H4 (cell line): ENCODE results near the gene AURKA. TPM values are rescaled to one million over a fixed set of nuclear protein-coding genes. Genes with fewer than 3 reads are reported as not detected.
"Not testable (repeated sequence)": the region's sequence is repeated elsewhere in the genome, so short reads cannot be mapped to it uniquely, and the experiment has no call there.

Experiments
- DNase-seq: peaks from one replicate; pipeline ENCODE4 v3.0.0-alpha.2; 2015; ENCODE audit warnings: low spot score
- total RNA-seq: library from RNA; depleted of rRNA; stranded (reverse); fragments of >200 nt; shearing (Covaris generic); gene quantifications from 2 replicates; pipeline ENCODE4 v1.2.3, GENCODE V29; 2014

AURKA gene
- total RNA-seq, 1 experiment from 2014 or later = 119 TPM

GRCh38 chr20:56359212-56360132 is 32.5 kb downstream of the AURKA start:
- peak; percentile 16 for DNase-seq

DNA sequence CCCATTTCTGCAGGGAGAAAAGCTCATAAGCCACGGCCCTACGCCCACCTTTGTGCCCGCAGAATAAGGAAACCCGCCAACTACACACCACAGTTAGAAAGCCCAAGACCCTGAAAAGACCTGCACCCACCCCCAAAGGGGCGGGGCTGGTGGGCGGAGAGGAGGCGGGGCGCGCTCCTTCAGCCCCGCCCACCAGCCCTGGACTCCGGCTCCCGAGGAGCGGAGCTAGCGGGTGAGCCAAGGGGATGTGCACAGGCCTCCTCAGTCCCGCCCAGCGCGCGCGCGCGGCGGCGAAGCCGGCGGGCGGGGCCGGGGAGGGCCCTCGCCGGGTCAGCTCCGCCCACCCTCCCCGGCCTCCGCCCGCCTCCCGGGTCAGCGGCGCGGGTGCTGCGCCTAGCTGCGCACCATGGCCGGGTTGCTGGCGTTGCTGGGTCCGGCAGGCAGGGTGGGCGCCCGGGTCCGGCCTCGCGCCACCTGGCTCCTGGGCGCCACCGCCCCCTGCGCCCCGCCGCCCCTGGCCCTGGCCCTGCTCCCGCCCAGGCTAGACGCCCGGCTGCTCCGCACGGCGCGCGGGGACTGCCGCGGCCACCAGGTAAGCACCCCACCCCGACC is 33.3 kb downstream of the AURKA start, which contains the start of gene FAM210B:
FAM210B (plus strand) TSS at position 375 of the 612 bp plus-strand sequence; CDS start at position 407, 32 bp downstream.
- DNase-seq = peak; percentile 71

- no peak for DNase-seq
Observed at GRCh38 chr20:56358070-56358469, 33.9 kb downstream of the AURKA start.

GRCh38 chr20:56353356-56353755 is 38.7 kb downstream of the AURKA start:
- DNase-seq = no peak

- DNase-seq = no peak
Observed at GRCh38 chr20:56352345-56353055, 39.5 kb downstream of the AURKA start.

- DNase-seq = no peak
Observed at GRCh38 chr20:56350842-56351241, 41.2 kb downstream of the AURKA start.

GRCh38 chr20:56348746-56349145 is 43.3 kb downstream of the AURKA start:
- no peak for DNase-seq

- no peak for DNase-seq
Observed at GRCh38 chr20:56348305-56348693, 43.7 kb downstream of the AURKA start.

- DNase-seq = no peak
Observed at GRCh38 chr20:56347628-56348304, 44.2 kb downstream of the AURKA start.

DNA sequence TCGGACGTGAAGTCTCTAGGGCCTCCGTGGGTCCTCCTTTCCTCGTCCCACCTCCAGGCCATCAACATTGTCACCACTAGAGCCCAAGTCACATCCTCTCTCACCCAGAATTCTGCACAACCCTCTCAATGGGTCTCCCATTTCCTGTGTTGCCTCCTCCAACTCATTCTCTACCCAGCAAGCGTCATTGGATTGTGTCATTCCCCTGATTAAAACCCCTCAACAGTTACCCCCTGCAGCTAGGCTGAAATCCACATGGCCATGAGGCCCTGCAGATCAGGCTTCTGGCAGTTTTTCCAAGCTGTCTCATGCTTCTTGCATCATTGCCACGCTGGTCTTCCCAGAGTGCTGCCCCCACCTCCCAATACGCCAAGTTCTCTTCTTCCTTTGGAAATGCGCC is 46.1 kb downstream of the AURKA start:
- no peak for DNase-seq

- peak; percentile 25 for DNase-seq
Observed at GRCh38 chr20:56343861-56344381, 48.1 kb downstream of the AURKA start.

DNA sequence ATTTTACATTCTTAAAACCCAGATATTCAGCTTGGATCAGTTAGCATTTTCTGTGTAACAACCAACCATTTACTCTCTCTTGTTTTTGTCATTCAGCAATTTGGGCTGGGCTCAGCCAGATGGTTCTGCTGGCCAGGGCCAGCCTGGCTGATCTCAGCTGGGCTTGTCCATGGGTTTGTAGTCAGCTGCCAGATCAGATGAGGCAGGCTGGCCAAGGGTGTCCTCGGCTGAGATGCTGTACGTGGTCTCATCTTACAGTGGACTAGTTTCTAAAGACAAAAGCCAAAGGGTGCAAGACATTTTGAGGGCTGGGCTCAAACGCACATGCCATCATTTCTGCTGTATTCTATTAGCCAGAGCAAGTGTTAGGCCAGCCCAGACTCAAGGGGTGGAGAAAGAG is 49.2 kb downstream of the AURKA start:
- no peak for DNase-seq

DNA sequence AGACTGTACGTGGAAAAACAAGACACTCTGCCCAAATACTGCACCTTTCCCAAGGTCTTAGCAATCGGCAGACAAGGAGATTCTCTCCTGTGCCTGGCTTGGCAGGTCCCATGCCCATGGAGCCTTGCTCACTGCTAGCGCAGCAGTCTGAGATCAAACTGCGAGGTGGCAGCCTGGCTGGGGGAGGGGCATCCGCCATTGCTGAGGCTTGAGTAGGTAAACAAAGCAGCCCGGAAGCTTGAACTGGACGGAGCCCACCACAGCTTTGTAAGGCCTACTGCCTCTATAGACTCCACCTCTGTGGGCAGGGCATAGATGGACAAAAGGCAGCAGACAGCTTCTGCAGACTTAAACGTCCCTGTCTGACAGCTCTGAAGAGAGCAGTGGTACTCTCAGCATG is 55.3 kb downstream of the AURKA start:
- DNase-seq = not testable (repeated sequence)

- DNase-seq = no peak
Observed at GRCh38 chr20:56328861-56329260, 63.2 kb downstream of the AURKA start.

DNA sequence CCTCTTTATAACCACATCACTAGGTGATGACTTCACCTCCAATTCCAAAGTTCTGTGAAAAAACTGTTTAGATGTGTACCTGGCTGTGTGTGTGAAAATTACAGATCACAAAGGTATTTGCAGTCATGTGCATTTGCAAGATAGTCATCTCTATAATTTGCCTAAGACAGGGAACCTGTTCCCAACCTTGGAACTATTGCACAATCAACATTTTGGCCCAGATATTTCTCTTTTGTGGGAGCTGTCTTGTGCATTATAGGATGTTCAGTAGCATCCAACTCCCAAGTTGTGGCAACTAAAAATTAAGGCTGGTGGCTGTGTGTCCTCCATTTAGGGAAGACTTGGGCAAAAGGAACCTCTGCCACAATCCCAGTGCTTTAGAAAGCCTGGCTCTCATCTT is 67.2 kb downstream of the AURKA start:
- no peak for DNase-seq

GRCh38 chr20:56323656-56324055 is 68.4 kb downstream of the AURKA start:
- DNase-seq = no peak

DNA sequence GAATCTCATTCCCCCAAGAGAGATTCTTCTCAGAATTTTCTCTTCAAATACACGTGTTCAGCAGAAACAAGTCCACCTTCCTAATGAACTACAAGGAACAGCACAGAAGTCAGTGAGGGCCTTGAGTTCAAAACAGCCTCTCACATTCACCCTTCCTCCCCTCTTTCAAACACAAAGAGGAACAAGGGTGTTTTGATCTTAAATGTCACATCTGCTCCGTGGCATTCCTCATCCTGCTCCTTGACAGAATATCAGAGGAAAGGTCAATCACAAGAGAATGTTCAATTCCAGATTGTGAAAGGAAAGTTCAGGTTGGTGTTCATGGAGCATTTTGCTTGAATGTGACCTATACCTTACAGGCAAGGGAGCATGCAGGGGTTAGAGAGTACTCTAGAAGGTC is 68.8 kb downstream of the AURKA start:
- DNase-seq = no peak

GRCh38 chr20:56322681-56323080 is 69.3 kb downstream of the AURKA start:
- no peak for DNase-seq
